HCT116 (cell line): ENCODE results near the gene TCAP. TPM values are rescaled to one million over a fixed set of nuclear protein-coding genes. Genes with fewer than 3 reads are reported as not detected.

ENCODE experiments used
- ATAC-seq: fragments of 200-7000 bp; cut with Tn5 transposase; 2 replicates; pipeline ENCODE4 v1.9.1; 2020; ENCODE audit warnings: mild to moderate bottlenecking, moderate library complexity
- BruUV-seq: library from RNA; stranded (reverse); fragments of 400-500 nt; replicated peaks from 2 replicates; lab custom pipeline; 2021; lab: Mats Ljungman, UMichigan
- CTCF ChIA-PET: fragments of 300-600 bp; sonication (Branson Sonifier 250); formaldehyde crosslinking; loops from one replicate; lab custom pipeline; 2021; ENCODE audit warnings: antibody characterized with exemption; lab: Charles Lee
- POLR2A ChIA-PET: fragments of 300-600, 350-600 bp; sonication (Branson Sonifier 250); formaldehyde crosslinking; loops from one replicate; lab custom pipeline; 2021; ENCODE audit warnings: antibody characterized with exemption; lab: Charles Lee
- RAD21 ChIA-PET, 2 experiments: fragments of 300-600 bp; sonication (Branson Sonifier 250); formaldehyde crosslinking; loops; one replicate each; lab custom pipeline; 2023; ENCODE audit warnings: low total read pairs in 2 of 2; ENCODE audit not compliant: uncharacterized antibody in 2 of 2, unreplicated experiment in 2 of 2, low non-redundant PET in 1 of 2; lab: Charles Lee
- DNase-seq: peaks from one replicate; pipeline ENCODE4 v3.0.0-alpha.2; 2010; ENCODE audit warnings: low read depth, low spot score
- H2AFZ ChIP-seq: fragments of 200-600 bp; shearing (Covaris generic), sonication (generic); 2 replicates; pipeline ENCODE4 v1.6.1; 2017; ENCODE audit warnings: low read depth, mixed run types, mixed read lengths, antibody characterized with exemption, low read length; ENCODE audit not compliant: poor library complexity, severe bottlenecking
- H3K27ac ChIP-seq: 2 replicates; pipeline ENCODE4 v1.5.1; 2012; ENCODE audit warnings: low read depth, low read length
- H3K27me3 ChIP-seq: fragments of 200-600 bp; sonication (generic); 2 replicates; pipeline ENCODE4 v1.6.1; 2016; ENCODE audit warnings: mixed run types, low read length, mixed read lengths; ENCODE audit not compliant: insufficient read depth
- H3K36me3 ChIP-seq, 2 experiments: fragments of 200-500 bp in 1 of 2; fragments of 200-600 bp in 1 of 2; sonication (Bioruptor generic) in 1 of 2; sonication (generic) in 1 of 2; 2 replicates each; pipeline versions ENCODE4 v1.5.1 to v1.6.1; 2014 to 2016; ENCODE audit warnings: low read length in 2 of 2, inconsistent platforms in 1 of 2, mixed read lengths in 1 of 2, mixed run types in 1 of 2; ENCODE audit not compliant: insufficient read depth in 2 of 2, control insufficient read depth in 1 of 2
- H3K4me1 ChIP-seq, 2 experiments: fragments of 200-600 bp in 1 of 2; sonication (generic) in 1 of 2; 2 replicates each; pipeline versions ENCODE4 v1.5.1 to v1.6.1; 2012 to 2017; ENCODE audit warnings: low read length in 2 of 2, inconsistent platforms in 1 of 2, mild to moderate bottlenecking in 1 of 2, mixed read lengths in 1 of 2, mixed run types in 1 of 2, moderate library complexity in 1 of 2; ENCODE audit not compliant: insufficient read depth in 2 of 2, control insufficient read depth in 1 of 2
- H3K4me2 ChIP-seq: fragments of 200-600 bp; sonication (generic); 2 replicates; pipeline ENCODE4 v1.6.1; 2017; ENCODE audit warnings: mixed run types, low read length, mixed read lengths
- H3K4me3 ChIP-seq, 2 experiments: fragments of 200-600 bp in 1 of 2; sonication (generic) in 1 of 2; replicated peaks in 1 of 2; 2 replicates each; pipeline ENCODE4 v1.5.1; 2011 to 2016; ENCODE audit warnings: low read length in 2 of 2, control low read depth in 1 of 2, low read depth in 1 of 2, mild to moderate bottlenecking in 1 of 2, mixed read lengths in 1 of 2, mixed run types in 1 of 2
- H3K79me2 ChIP-seq: fragments of 200-600 bp; sonication (generic); 2 replicates; pipeline ENCODE4 v1.6.1; 2017; ENCODE audit warnings: mild to moderate bottlenecking, mixed run types, low read length, moderate library complexity, mixed read lengths; ENCODE audit not compliant: insufficient read depth
- H3K9ac ChIP-seq: fragments of 200-600 bp; sonication (generic); 2 replicates; pipeline ENCODE4 v1.6.1; 2016; ENCODE audit warnings: low read length, mixed read lengths
- H3K9me2 ChIP-seq: fragments of 200-600 bp; sonication (generic), shearing (Covaris generic); 2 replicates; pipeline ENCODE4 v1.6.1; 2017; ENCODE audit warnings: mixed run types, mild to moderate bottlenecking, moderate library complexity; ENCODE audit not compliant: insufficient read depth
- H3K9me3 ChIP-seq, 2 experiments: fragments of 200-500 bp in 1 of 2; fragments of 200-600 bp in 1 of 2; sonication (Bioruptor generic) in 1 of 2; sonication (generic) in 1 of 2; 2 replicates each; pipeline ENCODE4 v1.6.1; 2014 to 2017; ENCODE audit warnings: low read length in 2 of 2, mixed read lengths in 2 of 2, inconsistent platforms in 1 of 2, low read depth in 1 of 2, mild to moderate bottlenecking in 1 of 2, mixed run types in 1 of 2, moderate library complexity in 1 of 2; ENCODE audit not compliant: control insufficient read depth in 1 of 2, insufficient read depth in 1 of 2
- H4K20me1 ChIP-seq: fragments of 200-600 bp; sonication (generic), shearing (Covaris generic); 2 replicates; pipeline ENCODE4 v1.6.1; 2017; ENCODE audit warnings: mixed run types, mild to moderate bottlenecking, moderate library complexity; ENCODE audit not compliant: insufficient read depth
- CEBPB ChIP-seq: IDR thresholded peaks from 2 replicates; pipeline ENCODE4 v1.6.1; 2012; ENCODE audit warnings: low read depth
- CTCF ChIP-seq, 3 experiments: fragments of 200-600 bp in 1 of 3; sonication (generic) in 1 of 3; IDR thresholded peaks in 2 of 3; conservative IDR thresholded peaks in 1 of 3; 2 replicates each; pipeline ENCODE4 v1.5.1; 2012 to 2017; ENCODE audit warnings: low read depth in 2 of 3, low read length in 2 of 3, antibody characterized with exemption in 1 of 3, borderline replicate concordance in 1 of 3, control low read depth in 1 of 3, mild to moderate bottlenecking in 1 of 3, mixed read lengths in 1 of 3, mixed run types in 1 of 3, moderate library complexity in 1 of 3; ENCODE audit not compliant: insufficient read depth in 1 of 3
- intact Hi-C: fragments of 100-400 bp; cut with micrococcal nuclease; formaldehyde crosslinking; loops from 2 replicates; pipeline ENCODE4 v1.10.0; 2022
- total RNA-seq: library from RNA; stranded (reverse); gene quantifications from one replicate; pipeline ENCODE4 v1.2.1, GENCODE V29; 2021; ENCODE audit not compliant: unreplicated experiment

TCAP gene
- total RNA-seq, 1 experiment from 2014 or later = 1.5 TPM

GRCh38 chr17:39665642-39666224, 584 bp downstream of the TCAP start:
- no peak for ATAC-seq
- intact Hi-C loops = no loop called here
- POLR2A ChIA-PET = no interaction called here

More at GRCh38 chr17:39665642-39666224, 584 bp downstream of the TCAP start:
- H3K36me3 ChIP-seq = peaks cover 0 to 5% of the 10 kb centered on the region in 2 experiments; a peak in 1 of 4 replicates
- H3K9ac ChIP-seq = no peak overlapping the region
- H3K79me2 ChIP-seq = no peaks in the 10 kb centered on the region
- no peaks in the 10 kb centered on the region for H4K20me1 ChIP-seq
- no peak overlapping the region for H3K4me2 ChIP-seq
- no peaks in the 10 kb centered on the region for H3K9me2 ChIP-seq
- no peak for DNase-seq
- no peaks in the 10 kb centered on the region for H3K9me3 ChIP-seq
- no peak overlapping the region for H3K27ac ChIP-seq
- H3K27me3 ChIP-seq = no peaks in the 10 kb centered on the region
- BruUV-seq = no TSS peak
- peaks cover 26 to 37% of the 10 kb centered on the region in 2 experiments for H3K4me1 ChIP-seq
- ChIA-PET RAD21 (interaction anchor here (0.6 to 1.5 kb wide), 2 partner anchors 20 to 33 kb away, joined by 3 read pairs; no protein-coding TSS in a partner anchor), CTCF (interaction anchor here (1.2 to 1.4 kb wide), 4 partner anchors 10 to 44 kb away, joined by 4 to 7 read pairs (median 5); no protein-coding TSS in a partner anchor)
- H3K4me3 ChIP-seq = no peak overlapping the region
- H2AFZ ChIP-seq = no peak overlapping the region
- TF ChIP-seq CTCF (IDR thresholded peaks at IDR 0.05 in 2 of 3, conservative IDR thresholded peaks at IDR 0.05 in 1 of 3; ENCODE audit: borderline replicate concordance in 1 of 3, insufficient read depth in 1 of 3, low read depth in 2 of 3, low read length in 2 of 3) (no peak; a peak in 1 of 6 replicates), CEBPB (no peak)
- TF ChIP-seq, all 23 proteins: peak for 0
